T-cell (primary cell): ENCODE results near the gene OR5W2. TPM values are rescaled to one million over a fixed set of nuclear protein-coding genes. Genes with fewer than 3 reads are reported as not detected.

Experiments used
- ATAC-seq, 4 experiments: fragments of 200-7000 bp in 3 of 4; fragments of 150-1000 bp in 1 of 4; cut with Tn5 transposase; replicated peaks in 1 of 4; 1 replicate in 3 of 4; 2 replicates in 1 of 4; pipeline ENCODE4 v1.10.0; 2021; ENCODE audit warnings: moderate library complexity in 3 of 4, mild to moderate bottlenecking in 2 of 4, moderate number of reproducible peaks in 1 of 4
- CTCF ChIA-PET, 2 donors: fragments of 300-600 bp; sonication (Branson Sonifier 250); formaldehyde crosslinking; loops; one replicate each; lab custom pipeline; 2022; ENCODE audit warnings: antibody characterized with exemption in 2 of 2; lab: Charles Lee
- POLR2A ChIA-PET, 2 donors: fragments of 300-600 bp; sonication (Branson Sonifier 250); formaldehyde crosslinking; loops; one replicate each; lab custom pipeline; 2022; ENCODE audit warnings: antibody characterized with exemption in 2 of 2; lab: Charles Lee
- DNase-seq, 35 experiments: peaks; one replicate each; pipeline versions ENCODE4 v3.0.0 to v3.0.0-alpha.2; 2013 to 2023
- H3K27ac ChIP-seq: one replicate; pipeline ENCODE4 v1.5.1; 2013; ENCODE audit warnings: low read length
- H3K27me3 ChIP-seq, 2 experiments: replicated peaks in 1 of 2; 1 replicate in 1 of 2; 2 replicates in 1 of 2; pipeline versions ENCODE4 v1.6.1 to v1.7.0; 2013; ENCODE audit warnings: low read length in 1 of 2, mixed read lengths in 1 of 2; ENCODE audit not compliant: control insufficient read depth in 2 of 2, insufficient read depth in 2 of 2; ENCODE audit errors: extremely low read depth in 1 of 2
- H3K36me3 ChIP-seq, 2 donors: 1 replicate in 1 of 2; 2 replicates in 1 of 2; pipeline versions ENCODE4 v1.6.1 to v1.7.0; 2013; ENCODE audit warnings: low read length in 1 of 2; ENCODE audit not compliant: control insufficient read depth in 2 of 2, insufficient read depth in 1 of 2; ENCODE audit errors: extremely low read depth in 1 of 2
- H3K4me1 ChIP-seq, 2 experiments: 1 replicate in 1 of 2; 2 replicates in 1 of 2; pipeline versions ENCODE4 v1.6.1 to v1.7.0; 2013; ENCODE audit warnings: low read length in 2 of 2, mixed read lengths in 1 of 2; ENCODE audit not compliant: insufficient read depth in 2 of 2, control insufficient read depth in 1 of 2; ENCODE audit errors: extremely low read depth in 1 of 2
- H3K4me3 ChIP-seq, 2 donors: 1 replicate in 1 of 2; 2 replicates in 1 of 2; pipeline versions ENCODE4 v1.5.1 to v1.7.0; 2013; ENCODE audit warnings: mild to moderate bottlenecking in 2 of 2, low read length in 1 of 2, moderate library complexity in 1 of 2; ENCODE audit not compliant: control insufficient read depth in 1 of 2; ENCODE audit errors: extremely low read depth in 1 of 2
- H3K9me3 ChIP-seq: 2 replicates; pipeline ENCODE4 v1.7.0; 2013
- H3K27ac Mint-ChIP-seq, 2 donors: one replicate each; pipeline ENCODE4 v1.8.0; 2020 to 2021; ENCODE audit warnings: mild to moderate bottlenecking in 2 of 2, mixed read lengths in 2 of 2
- H3K27me3 Mint-ChIP-seq, 2 donors: one replicate each; pipeline ENCODE4 v1.8.0; 2021 to 2022; ENCODE audit warnings: mixed read lengths in 2 of 2
- H3K36me3 Mint-ChIP-seq: one replicate; pipeline ENCODE4 v1.8.0; 2021; ENCODE audit warnings: mixed read lengths
- H3K4me1 Mint-ChIP-seq, 3 donors: one replicate each; pipeline ENCODE4 v1.8.0; 2020 to 2022; ENCODE audit warnings: mixed read lengths in 3 of 3, mild to moderate bottlenecking in 1 of 3
- H3K4me3 Mint-ChIP-seq, 3 donors: one replicate each; pipeline ENCODE4 v1.8.0; 2020 to 2022; ENCODE audit warnings: mild to moderate bottlenecking in 3 of 3, mixed read lengths in 3 of 3, moderate library complexity in 3 of 3
- H3K9me3 Mint-ChIP-seq, 3 donors: one replicate each; pipeline ENCODE4 v1.8.0; 2020 to 2022; ENCODE audit warnings: mixed read lengths in 3 of 3
- WGBS: methylation state at CpG from one replicate; pipeline ENCODE4 v1.1.5; 2013; ENCODE audit warnings: missing lambda C conversion rate; ENCODE audit not compliant: insufficient coverage; 5-methylcytosine and 5-hydroxymethylcytosine counted together
- total RNA-seq, 35 experiments: library from RNA in 6 of 35; stranded (reverse) in 6 of 35; fragments of 120-200 nt in 1 of 35; gene quantifications; one replicate each; pipeline versions ENCODE4 v1.2.1 to v1.2.4 and lab custom pipeline; 2013 to 2026

The OR5W2 gene
- total RNA-seq (not detected), total RNA-seq (lab: John Stamatoyannopoulos, UW) (0 reads per million in 29 experiments)
- total RNA-seq (2013): not detected

- Mint-ChIP-seq H3K36me3 (no peaks in the 10 kb centered on the region), H3K27me3 (no peaks in the 10 kb centered on the region), H3K4me1 (no peaks in the 10 kb centered on the region), H3K4me3 (no peak within 1 kb of the TSS), H3K27ac (no peak within 1 kb of the TSS), H3K9me3 (peaks cover 16 to 27% (median 17%) of the 10 kb centered on the region in 3 donors)
- Histone ChIP-seq H3K27me3 (no peaks in the 10 kb centered on the region), H3K27ac (no peak within 1 kb of the TSS), H3K4me1 (no peaks in the 10 kb centered on the region), H3K36me3 (no peaks in the 10 kb centered on the region), H3K4me3 (no peak within 1 kb of the TSS), H3K9me3 (no peaks in the 10 kb centered on the region)
- WGBS: no CpG with 5 or more reads among the region's 1 CpG
- ChIA-PET CTCF (no interaction called here), POLR2A (no interaction called here)
- DNase-seq (no peak), ATAC-seq (no peak)
Measured at GRCh38 chr11:55914482-55914881, at the start of gene OR5W2. TSS of gene OR5W2 (minus strand) at chr11:55914582. CDS start at chr11:55914582, 0 bp downstream.

GRCh38 chr11:55956521-55956920, 42.1 kb upstream of the OR5W2 start:
- Mint-ChIP-seq H3K27me3 (no peaks in the 10 kb centered on the region), H3K9me3 (peaks cover under 1 to 10% (median 5%) of the 10 kb centered on the region in 3 donors), H3K4me3 (no peak overlapping the region), H3K4me1 (no peaks in the 10 kb centered on the region), H3K36me3 (no peaks in the 10 kb centered on the region), H3K27ac (no peak overlapping the region)
- H3K27ac ChIP-seq: no peak overlapping the region
- WGBS: no CpG with 5 or more reads among the region's 4 CpGs
- ATAC-seq (no peak), DNase-seq (no peak)
- no peaks in the 10 kb centered on the region for H3K27me3 ChIP-seq
- no peaks in the 10 kb centered on the region for H3K9me3 ChIP-seq
- CTCF ChIA-PET: no interaction called here
- H3K36me3 ChIP-seq: no peaks in the 10 kb centered on the region
- H3K4me1 ChIP-seq: no peaks in the 10 kb centered on the region
- POLR2A ChIA-PET: no interaction called here
- no peak overlapping the region for H3K4me3 ChIP-seq

GRCh38 chr11:55949330-55949729, 34.9 kb upstream of the OR5W2 start:
- no peak for ATAC-seq
- no peaks in the 10 kb centered on the region for H3K36me3 ChIP-seq
- H3K4me3 Mint-ChIP-seq: no peak overlapping the region
- H3K27me3 Mint-ChIP-seq: no peaks in the 10 kb centered on the region
- ChIA-PET POLR2A (no interaction called here), CTCF (no interaction called here)
- DNase-seq: no peak
- no peaks in the 10 kb centered on the region for H3K4me1 ChIP-seq
- 68% methylated on average over 4 of the region's 4 CpGs for WGBS
- H3K27ac Mint-ChIP-seq: no peak overlapping the region
- H3K27ac ChIP-seq: no peak overlapping the region
- H3K9me3 Mint-ChIP-seq: peaks cover 11 to 21% (median 17%) of the 10 kb centered on the region in 3 donors
- no peak overlapping the region for H3K4me3 ChIP-seq
- no peaks in the 10 kb centered on the region for H3K36me3 Mint-ChIP-seq
- no peaks in the 10 kb centered on the region for H3K9me3 ChIP-seq
- H3K4me1 Mint-ChIP-seq: no peaks in the 10 kb centered on the region
- no peaks in the 10 kb centered on the region for H3K27me3 ChIP-seq

- H3K27ac ChIP-seq: no peak overlapping the region
- H3K36me3 ChIP-seq: no peaks in the 10 kb centered on the region
- Mint-ChIP-seq H3K4me3 (no peak overlapping the region), H3K36me3 (no peaks in the 10 kb centered on the region), H3K27ac (no peak overlapping the region), H3K9me3 (peaks cover 4 to 14% (median 6%) of the 10 kb centered on the region in 3 donors), H3K4me1 (no peaks in the 10 kb centered on the region), H3K27me3 (no peaks in the 10 kb centered on the region)
- no peaks in the 10 kb centered on the region for H3K27me3 ChIP-seq
- no CpG with 5 or more reads among the region's 3 CpGs for WGBS
- H3K9me3 ChIP-seq: no peaks in the 10 kb centered on the region
- CTCF ChIA-PET: no interaction called here
- POLR2A ChIA-PET: no interaction called here
- DNase-seq: no peak
- no peak for ATAC-seq
- no peak overlapping the region for H3K4me3 ChIP-seq
- no peaks in the 10 kb centered on the region for H3K4me1 ChIP-seq
Measured at GRCh38 chr11:55942785-55943392, 28.5 kb upstream of the OR5W2 start.

GRCh38 chr11:55936300-55936699, 21.9 kb upstream of the OR5W2 start, which contains the start of gene OR5I1:
TSS of gene OR5I1 (minus strand) at chr11:55936400. CDS start at chr11:55936400, 0 bp downstream.
- ATAC-seq: no peak
- H3K36me3 ChIP-seq: no peaks in the 10 kb centered on the region
- DNase-seq: no peak
- Mint-ChIP-seq H3K27ac (no peak within 1 kb of the TSS), H3K4me3 (no peak within 1 kb of the TSS), H3K9me3 (peaks cover 3 to 11% (median 10%) of the 10 kb centered on the region in 3 donors), H3K36me3 (no peaks in the 10 kb centered on the region), H3K4me1 (no peaks in the 10 kb centered on the region), H3K27me3 (no peaks in the 10 kb centered on the region)
- H3K4me3 ChIP-seq: no peak within 1 kb of the TSS
- H3K9me3 ChIP-seq: peaks cover 3% of the 10 kb centered on the region
- no peaks in the 10 kb centered on the region for H3K4me1 ChIP-seq
- no CpG with 5 or more reads among the region's 2 CpGs for WGBS
- H3K27ac ChIP-seq: no peak within 1 kb of the TSS
- CTCF ChIA-PET: no interaction called here
- no peaks in the 10 kb centered on the region for H3K27me3 ChIP-seq
- POLR2A ChIA-PET: no interaction called here

DNA sequence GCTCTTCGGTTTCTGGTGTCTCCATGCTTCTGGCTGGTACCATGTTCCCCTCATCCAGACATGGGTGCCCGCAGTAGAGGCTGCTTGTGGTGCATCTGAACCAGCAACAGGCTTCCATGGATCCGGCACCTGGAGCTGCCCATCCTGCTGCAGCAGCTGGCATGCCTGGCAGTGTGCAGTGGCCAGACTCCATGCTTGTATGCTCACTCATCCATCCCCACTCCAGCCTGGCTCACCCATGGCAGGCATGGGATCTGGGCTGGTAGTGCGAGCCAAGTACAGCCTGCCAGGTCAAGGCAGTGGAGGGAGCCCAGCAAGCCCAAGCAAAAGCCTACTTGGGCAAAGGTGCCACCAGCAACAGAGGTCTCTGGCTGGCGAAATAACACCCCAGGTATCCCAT, 6.2 kb upstream of the OR5W2 start:
- H3K27ac Mint-ChIP-seq: no peak overlapping the region
- POLR2A ChIA-PET: no interaction called here
- no peak for ATAC-seq
- no peaks in the 10 kb centered on the region for H3K36me3 ChIP-seq
- H3K9me3 Mint-ChIP-seq: peaks cover 6 to 34% (median 18%) of the 10 kb centered on the region in 3 donors
- H3K36me3 Mint-ChIP-seq: no peaks in the 10 kb centered on the region
- H3K4me1 Mint-ChIP-seq: no peaks in the 10 kb centered on the region
- no peaks in the 10 kb centered on the region for H3K27me3 ChIP-seq
- H3K4me3 ChIP-seq: no peak overlapping the region
- H3K9me3 ChIP-seq: no peaks in the 10 kb centered on the region
- H3K4me3 Mint-ChIP-seq: no peak overlapping the region
- no peaks in the 10 kb centered on the region for H3K4me1 ChIP-seq
- no peak overlapping the region for H3K27ac ChIP-seq
- CTCF ChIA-PET: no interaction called here
- DNase-seq: no peak
- H3K27me3 Mint-ChIP-seq: no peaks in the 10 kb centered on the region
- 77% methylated on average over 4 of the region's 5 CpGs for whole genome bisulfite sequencing
